Astrocyte of the hippocampus (primary cell): ENCODE measurements around the gene DCC.
A peak's percentile ranks its signal among the peaks of the same experiment; 100 is the strongest.

Experiments used
- DNase-seq: peaks from one replicate; pipeline ENCODE4 v3.0.0; 2011; ENCODE audit warnings: low read depth, low spot score

The DCC gene

GRCh38 chr18:52914148-52914547 is 574.2 kb downstream of the DCC start:
- no peak for DNase-seq

DNA sequence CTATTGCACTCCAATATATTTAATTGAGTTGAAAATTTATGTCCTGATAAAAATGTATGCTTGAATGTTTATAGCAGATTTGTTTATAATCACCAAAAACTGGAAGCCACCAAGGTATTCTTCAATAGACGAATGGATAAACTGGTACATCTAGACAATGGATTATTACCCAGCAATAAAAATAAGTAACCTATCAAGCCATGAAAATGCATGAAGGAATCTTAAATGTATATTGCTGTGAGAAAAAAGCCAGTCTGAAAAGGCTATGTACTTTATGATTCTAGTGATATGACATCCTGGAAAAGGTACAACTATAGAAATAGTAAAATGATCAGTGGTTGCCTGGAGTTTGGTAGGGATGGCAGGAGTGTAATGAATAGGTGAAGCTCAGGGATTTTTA is 580.7 kb downstream of the DCC start:
- DNase-seq: no peak

DNA sequence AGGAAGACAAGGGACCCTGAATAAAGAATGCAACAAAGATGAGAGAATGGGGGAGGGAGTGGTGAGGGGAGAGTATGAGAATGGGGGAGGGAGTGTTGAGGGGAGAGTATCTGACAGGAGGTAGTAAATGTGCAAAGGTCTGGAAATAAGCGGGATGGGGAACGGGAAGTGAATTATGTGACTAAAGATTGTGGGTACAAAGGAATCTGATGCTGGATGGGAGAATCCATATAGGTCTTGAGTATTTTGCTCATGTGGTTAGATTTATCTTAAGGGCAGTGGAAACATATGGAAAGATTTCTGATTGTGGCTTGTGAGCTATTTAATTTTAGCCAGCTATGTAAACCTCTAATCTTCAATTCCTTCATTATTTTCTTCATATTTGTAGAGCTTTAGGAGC is 593.4 kb downstream of the DCC start:
- DNase-seq: no peak

DNA sequence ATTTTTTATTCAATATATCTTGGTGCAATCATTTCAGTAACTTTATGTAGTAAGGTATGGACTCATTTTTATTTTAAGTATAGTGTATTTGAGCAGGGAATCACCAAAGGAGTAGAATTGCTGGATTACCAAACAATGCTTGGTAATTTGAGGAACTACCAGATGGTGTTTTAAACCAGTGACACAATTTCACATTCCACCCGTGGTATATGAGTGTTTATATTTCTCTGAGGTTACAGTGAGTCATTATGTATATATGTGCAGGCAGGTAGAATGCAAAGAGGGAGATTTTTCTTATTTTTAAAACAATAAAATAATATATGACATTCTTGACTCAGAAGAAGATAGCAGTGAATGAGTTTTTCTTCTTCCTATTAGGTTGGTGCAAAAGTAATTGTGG is 596.9 kb downstream of the DCC start:
- DNase-seq: peak; percentile 2

DNA sequence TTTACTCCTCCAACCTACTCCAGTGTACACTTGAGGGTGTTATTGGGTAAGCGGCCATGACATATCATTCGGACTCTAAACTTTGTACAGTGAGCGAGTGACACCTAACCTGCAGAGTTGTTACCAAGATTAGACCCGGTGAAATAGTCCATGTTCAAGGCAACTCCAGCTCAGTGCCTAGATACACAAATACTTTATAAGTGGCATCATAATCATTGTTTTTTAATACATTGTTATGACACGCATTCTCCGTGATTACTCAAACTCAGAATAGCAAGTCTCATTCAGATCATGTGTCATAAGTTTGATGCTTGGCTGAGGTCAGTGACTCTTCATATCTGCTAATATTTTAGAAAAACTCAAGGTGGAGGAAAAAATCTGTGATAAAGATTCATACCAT is 597.8 kb downstream of the DCC start:
- no peak for DNase-seq

DNA sequence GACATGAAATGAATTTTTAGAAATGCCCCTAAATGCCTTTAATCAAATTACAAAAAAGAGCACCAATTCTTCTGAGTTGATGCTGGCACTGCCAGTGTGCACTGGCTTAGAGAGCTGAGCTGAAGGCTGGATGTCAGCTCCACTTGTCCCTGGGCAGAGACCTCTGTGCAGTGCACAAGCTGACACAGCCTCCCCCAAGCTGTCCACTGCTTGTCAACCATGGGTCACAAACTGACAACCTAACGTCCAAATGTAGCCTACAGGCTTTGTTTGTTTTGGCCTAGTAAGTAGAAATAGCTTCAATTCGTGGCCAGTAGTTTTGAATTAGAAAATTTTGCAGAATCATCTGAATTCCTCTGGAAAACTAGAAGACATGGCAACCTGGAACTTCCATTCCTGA is 605.6 kb downstream of the DCC start:
- DNase-seq: no peak

- DNase-seq: no peak
Observed at GRCh38 chr18:52948868-52949444, 609.0 kb downstream of the DCC start.

DNA sequence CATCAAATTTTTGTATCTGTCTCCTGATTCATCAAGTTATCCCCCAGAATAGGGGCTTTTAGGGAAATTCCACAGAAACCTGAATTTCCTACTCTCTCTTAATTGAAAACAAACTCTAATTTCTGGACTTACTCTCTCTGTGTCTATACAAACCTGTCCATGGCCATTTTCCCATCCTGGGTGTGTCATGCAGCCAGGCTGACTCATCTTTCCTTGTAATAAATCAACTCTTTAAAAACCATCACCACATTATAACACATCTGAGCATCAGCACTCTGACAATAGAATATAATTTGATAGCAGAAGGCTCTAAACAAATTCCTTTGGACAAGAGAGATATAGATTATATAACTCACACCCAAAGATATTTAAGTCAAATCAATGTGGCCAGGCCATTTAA is 610.2 kb downstream of the DCC start:
- no peak for DNase-seq

DNA sequence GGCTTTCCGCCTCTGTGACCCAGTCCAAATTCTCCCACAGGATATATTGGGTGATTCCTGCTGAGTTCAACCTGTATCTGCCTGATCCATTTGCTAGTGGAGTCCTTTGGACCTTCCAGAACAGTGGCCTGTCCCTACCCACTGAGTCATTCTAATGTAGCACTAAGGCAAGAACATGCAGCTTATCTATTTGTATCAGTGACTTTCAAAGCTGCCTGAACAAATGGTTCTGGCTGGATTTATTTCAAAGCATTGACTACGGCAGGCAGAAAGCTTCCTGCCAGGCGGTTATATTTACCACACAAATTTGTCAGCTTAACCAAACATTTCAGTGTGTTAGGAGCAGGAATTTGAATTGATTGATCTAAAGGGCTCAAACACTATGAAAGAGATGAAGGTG is 613.4 kb downstream of the DCC start:
- DNase-seq: no peak

GRCh38 chr18:52963481-52963880 is 623.5 kb downstream of the DCC start:
- DNase-seq: no peak

GRCh38 chr18:52970686-52971085 is 630.7 kb downstream of the DCC start:
- DNase-seq: no peak

GRCh38 chr18:52971097-52971496 is 631.1 kb downstream of the DCC start:
- no peak for DNase-seq

GRCh38 chr18:52979892-52980291 is 639.9 kb downstream of the DCC start:
- DNase-seq: no peak

DNA sequence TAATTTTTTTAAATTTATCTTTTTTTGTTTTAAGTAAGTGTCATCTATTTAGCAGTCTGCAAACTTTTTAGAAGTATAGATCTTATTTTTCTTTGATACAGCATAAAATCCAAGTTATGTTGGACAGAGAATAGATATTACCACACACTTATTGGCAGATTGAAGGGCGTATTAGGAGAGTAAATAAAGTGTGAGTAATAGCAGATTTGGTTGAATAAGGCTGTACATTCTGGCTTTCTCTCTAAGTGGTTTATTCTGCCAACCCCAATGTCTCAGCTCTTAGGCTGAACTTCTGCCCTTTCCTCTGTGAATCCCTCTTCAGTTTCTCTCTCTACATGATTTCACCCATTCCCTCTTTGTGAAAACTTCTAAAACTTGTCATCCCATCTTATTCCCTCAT is 651.2 kb downstream of the DCC start:
- DNase-seq: no peak

DNA sequence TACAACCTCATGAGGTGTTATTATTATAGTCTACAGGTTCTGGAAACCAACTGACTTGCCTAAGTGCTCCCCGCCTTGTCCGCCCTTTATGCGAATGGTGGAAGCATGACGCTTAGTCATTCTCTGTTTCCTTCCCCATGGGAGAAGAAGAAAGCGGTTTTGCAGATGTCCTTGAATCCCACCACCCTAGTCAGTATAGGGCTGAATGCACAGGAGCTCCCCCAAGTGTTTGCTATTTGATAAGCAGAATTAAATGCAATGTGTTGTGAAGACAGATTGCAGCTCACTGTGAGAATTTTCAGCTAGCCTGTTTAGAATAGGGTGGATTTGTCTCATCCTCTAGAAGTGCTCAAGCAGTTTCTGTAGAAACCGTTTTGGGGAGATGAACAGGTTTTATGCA is 652.0 kb downstream of the DCC start:
- peak; percentile 0 for DNase-seq

GRCh38 chr18:52995875-52996274 is 655.9 kb downstream of the DCC start:
- DNase-seq: no peak

DNA sequence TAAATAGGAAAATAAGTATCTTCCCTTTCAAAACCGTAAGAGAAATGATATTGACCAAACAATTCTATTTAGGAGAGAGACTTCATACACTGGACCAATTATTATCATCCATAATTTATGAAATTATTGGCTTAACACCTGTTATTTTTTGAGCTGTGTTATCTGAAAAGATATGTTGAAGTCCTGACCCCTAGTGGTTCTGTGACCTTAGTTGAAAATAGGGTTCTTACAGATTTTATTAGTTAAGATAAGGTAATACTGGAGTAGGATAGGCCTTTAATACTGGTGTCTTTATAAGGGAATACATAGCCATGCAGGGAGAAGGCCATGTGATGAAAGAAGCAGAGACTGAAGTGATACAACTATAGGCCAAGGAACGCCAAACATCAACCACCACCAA is 659.6 kb downstream of the DCC start:
- DNase-seq: no peak

DNA sequence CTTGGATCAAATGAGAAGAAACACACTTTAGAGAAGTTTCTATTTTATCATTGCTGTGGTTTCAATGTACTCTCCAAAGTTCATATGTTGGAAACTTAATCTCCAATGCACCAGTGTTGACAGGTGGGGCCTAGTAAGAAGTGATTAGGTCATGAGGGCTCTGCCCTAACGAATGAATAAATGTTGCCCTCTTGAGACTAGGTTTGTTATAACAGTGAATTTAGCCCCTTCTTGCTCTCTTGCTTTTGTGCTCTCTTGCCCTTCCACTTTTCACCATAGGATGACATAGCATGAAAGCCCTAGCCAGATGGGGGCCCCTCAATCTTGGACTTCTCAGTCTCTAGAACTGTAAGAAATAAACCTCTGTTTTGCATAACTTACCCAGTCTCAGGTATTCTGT is 664.8 kb downstream of the DCC start:
- no peak for DNase-seq

GRCh38 chr18:53018791-53019190 is 678.8 kb downstream of the DCC start:
- DNase-seq: peak; percentile 17

DNA sequence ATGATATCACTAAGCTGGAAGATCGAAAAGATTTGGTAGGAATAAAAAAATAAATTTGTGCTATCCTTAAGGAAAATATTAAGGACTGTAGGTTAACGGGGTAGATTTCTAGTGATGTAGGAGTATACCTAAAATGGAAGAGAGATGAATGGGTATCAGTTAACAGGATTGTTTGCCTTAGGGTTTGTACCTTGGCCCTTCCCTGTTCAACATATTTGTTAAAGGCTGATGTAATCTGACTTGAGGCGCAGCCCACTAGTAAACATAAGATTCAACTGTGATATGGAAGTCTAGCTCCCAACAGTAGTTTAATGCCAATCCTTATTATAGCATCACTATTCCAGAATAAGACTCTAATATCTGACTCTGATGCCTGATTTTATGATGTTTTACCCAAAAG is 685.2 kb downstream of the DCC start:
- DNase-seq: no peak

DNA sequence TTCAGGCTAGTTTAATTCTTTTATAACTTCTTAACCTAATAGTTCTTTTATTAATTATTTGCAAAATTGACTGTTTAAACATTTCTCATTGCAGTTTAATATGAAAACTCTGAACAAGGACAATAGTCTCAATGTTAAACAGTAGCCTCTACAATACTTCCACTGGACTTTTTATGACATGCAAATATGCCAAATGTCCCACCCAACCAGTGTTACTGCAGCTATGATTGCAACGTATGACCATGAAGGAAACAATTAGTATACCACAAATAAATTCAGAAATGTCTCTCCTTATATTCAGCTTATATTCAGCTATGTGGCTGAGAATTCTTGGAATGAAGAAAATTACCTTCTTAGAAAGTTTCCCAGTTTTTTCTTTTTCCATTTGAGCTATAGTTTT is 688.6 kb downstream of the DCC start:
- DNase-seq: no peak

- DNase-seq: peak; percentile 1
Observed at GRCh38 chr18:53033128-53033527, 693.1 kb downstream of the DCC start.

DNA sequence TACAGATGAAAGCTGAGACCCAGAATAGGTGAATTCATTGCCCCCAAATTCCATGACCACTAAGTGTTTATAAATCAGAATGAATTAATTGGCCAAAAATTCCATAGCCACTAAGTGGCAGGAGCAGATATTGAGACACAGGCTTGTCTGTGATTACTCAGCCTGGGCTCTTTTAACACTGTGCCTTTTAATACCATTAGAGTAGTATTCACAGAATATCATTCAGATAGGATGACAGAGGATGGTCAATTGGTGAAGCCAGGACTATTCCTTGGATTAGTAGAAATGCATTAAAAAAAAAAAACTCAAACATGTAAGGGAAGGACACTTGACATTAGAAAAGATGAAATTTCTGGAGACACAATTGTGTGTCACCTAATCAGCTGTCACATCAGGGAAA is 698.6 kb downstream of the DCC start:
- no peak for DNase-seq

DNA sequence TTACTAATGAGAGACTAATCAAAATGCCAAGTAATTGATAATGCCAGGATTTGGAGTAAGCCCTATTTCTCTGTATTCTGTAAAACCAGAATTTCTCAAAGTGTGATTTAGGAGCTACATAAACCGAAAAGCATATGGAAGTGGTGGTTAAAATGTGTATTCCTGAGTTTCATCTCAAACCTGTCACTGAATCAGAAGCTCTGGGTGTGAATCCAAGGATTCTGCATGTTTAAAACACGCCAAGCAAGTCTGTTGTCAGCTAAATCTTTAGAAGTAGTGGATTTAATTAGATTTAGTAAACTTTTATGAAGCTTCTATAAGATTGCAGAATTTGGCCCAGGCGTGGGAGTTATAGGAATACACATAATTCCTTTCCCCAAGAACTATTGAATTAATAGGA is 700.3 kb downstream of the DCC start:
- no peak for DNase-seq

- no peak for DNase-seq
Observed at GRCh38 chr18:53056064-53056463, 716.1 kb downstream of the DCC start.
